Endodermal cell (in vitro differentiated cells): ENCODE measurements around the gene ORC5. TPM values are rescaled to one million over a fixed set of nuclear protein-coding genes. Genes with fewer than 3 reads are reported as not detected.

ENCODE experiments used
- DNase-seq: peaks from one replicate; pipeline ENCODE4 v3.0.0-alpha.2; 2017
- H3K27ac ChIP-seq: 2 replicates; pipeline ENCODE4 v1.5.1; 2013; ENCODE audit warnings: mild to moderate bottlenecking, low read depth, low read length, moderate library complexity
- H3K27me3 ChIP-seq: 2 replicates; pipeline ENCODE4 v1.6.1; 2013; ENCODE audit warnings: mild to moderate bottlenecking, low read length, moderate library complexity; ENCODE audit not compliant: insufficient read depth, control insufficient read depth, poor library complexity, severe bottlenecking
- H3K36me3 ChIP-seq: 2 replicates; pipeline ENCODE4 v1.7.0; 2013; ENCODE audit warnings: mild to moderate bottlenecking, low read length, moderate library complexity; ENCODE audit not compliant: control insufficient read depth, insufficient read depth
- H3K4me1 ChIP-seq: one replicate; pipeline ENCODE4 v1.7.0; 2013; ENCODE audit warnings: low read length; ENCODE audit not compliant: control insufficient read depth, insufficient read depth
- H3K4me3 ChIP-seq: 2 replicates; pipeline ENCODE4 v1.5.1; 2013; ENCODE audit warnings: mild to moderate bottlenecking, low read length, moderate library complexity
- H3K9ac ChIP-seq: 2 replicates; pipeline ENCODE4 v1.6.1; 2013; ENCODE audit warnings: mild to moderate bottlenecking, low read length, moderate library complexity; ENCODE audit not compliant: poor library complexity, severe bottlenecking; ENCODE audit errors: extremely low read depth
- H3K9me3 ChIP-seq: 2 replicates; pipeline ENCODE4 v1.6.1; 2013; ENCODE audit warnings: mild to moderate bottlenecking, low read length, moderate library complexity; ENCODE audit not compliant: control insufficient read depth
- H3K27ac Mint-ChIP-seq: 2 replicates; pipeline ENCODE4 v1.8.0; 2020; ENCODE audit warnings: mixed read lengths
- H3K27me3 Mint-ChIP-seq: 2 replicates; pipeline ENCODE4 v1.8.0; 2021; ENCODE audit warnings: mild to moderate bottlenecking, mixed read lengths; ENCODE audit not compliant: insufficient read depth
- H3K36me3 Mint-ChIP-seq: 2 replicates; pipeline ENCODE4 v1.8.0; 2020; ENCODE audit warnings: low read depth, mixed read lengths
- H3K4me1 Mint-ChIP-seq: 2 replicates; pipeline ENCODE4 v1.8.0; 2020; ENCODE audit warnings: mixed read lengths
- H3K4me3 Mint-ChIP-seq: 2 replicates; pipeline ENCODE4 v1.8.0; 2020; ENCODE audit warnings: mild to moderate bottlenecking, moderate library complexity, mixed read lengths
- H3K9me3 Mint-ChIP-seq: 2 replicates; pipeline ENCODE4 v1.8.0; 2020; ENCODE audit warnings: mild to moderate bottlenecking, mixed read lengths
- WGBS, 2 experiments: methylation state at CpG; one replicate each; pipeline versions ENCODE4 v1.1.5 to v1.1.7; 2013; ENCODE audit warnings: missing lambda C conversion rate in 2 of 2, mixed read lengths in 1 of 2; ENCODE audit not compliant: insufficient coverage in 1 of 2, insufficient read length in 1 of 2; 5-methylcytosine and 5-hydroxymethylcytosine counted together
- total RNA-seq, 2 donors: library from RNA; stranded (reverse); fragmentation: NEBNext Ultra II Directional in 1 of 2; extraction: Animal tissue kit (Norgen Biotek cat#: 25700) in 1 of 2; gene quantifications; 2 replicates in 1 of 2; 3 replicates in 1 of 2; pipeline ENCODE4 v1.2.1, GENCODE V29; 2021
- TF ChIP-seq, protein P1 (sequence below): fragments of 200-600 bp; sonication (generic); conservative IDR thresholded peaks from 2 replicates; pipeline ENCODE4 v1.5.0; 2021; ENCODE audit warnings: antibody characterized with exemption, mild to moderate bottlenecking

Gene ORC5
- total RNA-seq, 2 donors from 2014 or later = 22.5 to 22.7 TPM

DNA sequence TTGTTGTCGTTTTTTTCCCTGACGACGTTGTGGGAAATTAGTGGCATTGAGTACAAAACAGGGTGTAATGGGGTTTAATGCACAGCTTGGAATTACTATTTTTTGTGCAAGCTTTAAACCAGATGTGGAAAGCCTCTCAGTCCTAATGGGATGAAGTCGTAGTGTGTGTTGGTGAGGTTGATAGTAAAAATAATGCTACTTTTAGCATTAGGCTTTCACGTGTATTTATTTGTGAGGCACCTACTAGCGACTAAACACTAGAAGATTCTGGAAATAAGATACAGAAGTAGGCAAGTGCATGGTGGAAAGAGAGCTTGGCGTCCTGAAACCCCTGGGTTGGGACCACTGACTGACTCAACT, 588 bp upstream of the ORC5 start:
- Histone ChIP-seq H3K9me3 (peaks cover 16% of the 10 kb centered on the region), H3K4me3 (peak overlapping the region; percentile 94), H3K27me3 (no peaks in the 10 kb centered on the region), H3K4me1 (no peaks in the 10 kb centered on the region), H3K36me3 (peaks cover 11% of the 10 kb centered on the region), H3K27ac (peak overlapping the region; percentile 12), H3K9ac (peak overlapping the region; percentile 77)
- Mint-ChIP-seq H3K27ac (peak overlapping the region; percentile 91), H3K27me3 (peaks cover 10% of the 10 kb centered on the region), H3K4me1 (peaks cover 15% of the 10 kb centered on the region), H3K4me3 (peak overlapping the region; percentile 80), H3K36me3 (peaks cover 10% of the 10 kb centered on the region), H3K9me3 (peaks cover 39% of the 10 kb centered on the region)
- WGBS, 2 experiments = 48 to 57% methylated on average over 6 to 7 of the region's 7 CpGs
- no peak for DNase-seq
- TF ChIP-seq, protein P1, sequence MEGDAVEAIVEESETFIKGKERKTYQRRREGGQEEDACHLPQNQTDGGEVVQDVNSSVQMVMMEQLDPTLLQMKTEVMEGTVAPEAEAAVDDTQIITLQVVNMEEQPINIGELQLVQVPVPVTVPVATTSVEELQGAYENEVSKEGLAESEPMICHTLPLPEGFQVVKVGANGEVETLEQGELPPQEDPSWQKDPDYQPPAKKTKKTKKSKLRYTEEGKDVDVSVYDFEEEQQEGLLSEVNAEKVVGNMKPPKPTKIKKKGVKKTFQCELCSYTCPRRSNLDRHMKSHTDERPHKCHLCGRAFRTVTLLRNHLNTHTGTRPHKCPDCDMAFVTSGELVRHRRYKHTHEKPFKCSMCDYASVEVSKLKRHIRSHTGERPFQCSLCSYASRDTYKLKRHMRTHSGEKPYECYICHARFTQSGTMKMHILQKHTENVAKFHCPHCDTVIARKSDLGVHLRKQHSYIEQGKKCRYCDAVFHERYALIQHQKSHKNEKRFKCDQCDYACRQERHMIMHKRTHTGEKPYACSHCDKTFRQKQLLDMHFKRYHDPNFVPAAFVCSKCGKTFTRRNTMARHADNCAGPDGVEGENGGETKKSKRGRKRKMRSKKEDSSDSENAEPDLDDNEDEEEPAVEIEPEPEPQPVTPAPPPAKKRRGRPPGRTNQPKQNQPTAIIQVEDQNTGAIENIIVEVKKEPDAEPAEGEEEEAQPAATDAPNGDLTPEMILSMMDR = no peak

DNA sequence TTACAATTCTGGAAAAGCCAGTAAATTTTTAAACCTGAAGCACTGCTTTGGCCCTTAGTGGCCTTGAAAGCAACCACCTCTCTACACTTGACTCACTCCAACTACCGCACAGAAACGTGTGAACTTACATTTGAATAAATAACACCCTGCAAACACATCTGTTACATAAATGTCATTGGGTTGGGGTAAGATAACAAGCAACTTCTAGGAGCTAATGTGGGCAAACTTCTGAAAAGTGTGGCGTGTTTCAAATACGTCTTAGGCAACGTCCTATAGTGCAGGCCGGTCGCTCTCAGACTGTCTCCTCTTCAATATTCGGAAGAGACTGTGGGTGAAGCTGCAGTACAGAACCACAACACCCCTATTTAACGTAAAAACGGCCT, 474 bp downstream of the ORC5 start:
- Histone ChIP-seq H3K4me3 (peak overlapping the region; percentile 94), H3K27ac (no peak overlapping the region), H3K4me1 (no peaks in the 10 kb centered on the region), H3K36me3 (peaks cover 22% of the 10 kb centered on the region), H3K27me3 (no peaks in the 10 kb centered on the region), H3K9me3 (peaks cover 18% of the 10 kb centered on the region), H3K9ac (peak overlapping the region; percentile 77)
- Mint-ChIP-seq H3K27me3 (peaks cover 5% of the 10 kb centered on the region), H3K4me1 (peaks cover 15% of the 10 kb centered on the region), H3K36me3 (peaks cover 20% of the 10 kb centered on the region), H3K4me3 (peak overlapping the region; percentile 80), H3K27ac (peak overlapping the region; percentile 91), H3K9me3 (peaks cover 32% of the 10 kb centered on the region)
- TF ChIP-seq, protein P1 = no peak
- WGBS, 2 experiments = 3 to 7% methylated on average over 3 to 10 of the region's 10 CpGs
- DNase-seq = no peak

DNA sequence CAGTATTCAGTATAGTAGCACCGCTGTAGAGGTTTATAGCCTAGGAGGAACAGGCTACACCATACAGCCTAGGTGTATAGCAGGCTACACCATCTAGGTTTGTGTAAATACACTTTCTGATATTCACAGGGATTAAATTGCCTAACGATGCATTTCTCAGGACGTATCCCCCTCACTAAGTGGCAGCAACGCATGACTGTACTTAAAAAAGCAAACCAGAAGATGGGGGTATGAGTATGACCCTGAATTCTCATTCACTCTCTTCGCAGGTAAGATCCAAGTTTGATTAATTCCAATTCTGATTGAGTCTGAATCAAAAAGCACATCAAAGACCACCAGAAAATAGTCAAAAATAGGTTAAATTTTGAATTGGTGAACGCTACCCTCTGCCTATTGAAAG, 972 bp downstream of the ORC5 start:
- peak overlapping the region; percentile 91 for H3K27ac Mint-ChIP-seq
- H3K4me1 Mint-ChIP-seq = peaks cover 15% of the 10 kb centered on the region
- H3K36me3 Mint-ChIP-seq = peaks cover 25% of the 10 kb centered on the region
- peak overlapping the region; percentile 80 for H3K4me3 Mint-ChIP-seq
- DNase-seq = no peak
- WGBS, 2 experiments = 43 to 44% methylated on average over 3 to 6 of the region's 6 CpGs
- H3K27me3 Mint-ChIP-seq = peaks cover 3% of the 10 kb centered on the region
- Histone ChIP-seq H3K4me1 (no peaks in the 10 kb centered on the region), H3K9ac (peak overlapping the region; percentile 77), H3K27me3 (no peaks in the 10 kb centered on the region), H3K4me3 (peak overlapping the region; percentile 94), H3K36me3 (peaks cover 27% of the 10 kb centered on the region), H3K27ac (no peak overlapping the region), H3K9me3 (peaks cover 23% of the 10 kb centered on the region)
- TF ChIP-seq, protein P1 = no peak
- peaks cover 31% of the 10 kb centered on the region for H3K9me3 Mint-ChIP-seq
